Colonic mucosa (tissue), 4 donors: Measurements from ENCODE around the gene NPR3. TPM values are rescaled to one million over a fixed set of nuclear protein-coding genes. Genes with fewer than 3 reads are reported as not detected.

ENCODE experiments used
- DNase-seq: peaks from one replicate; pipeline ENCODE4 v3.0.0-alpha.2; 2020
- H3K27ac ChIP-seq: fragments of 200-600 bp; one replicate; pipeline ENCODE4 v1.8.0; 2021
- H3K27me3 ChIP-seq: fragments of 200-600 bp; one replicate; pipeline ENCODE4 v1.8.0; 2021
- H3K36me3 ChIP-seq: fragments of 200-600 bp; one replicate; pipeline ENCODE4 v1.8.0; 2021
- H3K4me1 ChIP-seq: fragments of 200-600 bp; one replicate; pipeline ENCODE4 v1.8.0; 2021; ENCODE audit warnings: mild to moderate bottlenecking
- H3K4me3 ChIP-seq: fragments of 200-600 bp; one replicate; pipeline ENCODE4 v1.8.0; 2021
- H3K9ac ChIP-seq, 2 donors: one replicate each; pipeline ENCODE4 v1.7.0; 2013; ENCODE audit warnings: control low read depth in 2 of 2, low read depth in 2 of 2, low read length in 2 of 2
- H3K9me3 ChIP-seq: fragments of 200-600 bp; one replicate; pipeline ENCODE4 v1.8.0; 2021
- intact Hi-C: fragments of 100-400 bp; cut with DNase I; formaldehyde crosslinking; loops from one replicate; pipeline ENCODE4 v1.14.1; 2022
- total RNA-seq, 2 donors: library from RNA; stranded (reverse); fragmentation: NEBNext Ultra II Directional in 1 of 2; extraction: Animal tissue kit (Norgen Biotek cat#: 25700) in 1 of 2; gene quantifications; one replicate each; pipeline ENCODE4 v1.2.1, GENCODE V29; 2021
- TF ChIP-seq, protein P1 (sequence below): fragments of 200-600 bp; IDR thresholded peaks from one replicate; pipeline ENCODE4 v1.8.0; 2022; ENCODE audit warnings: antibody characterized with exemption, mild to moderate bottlenecking
- donor health status: healthy.
- donor health status: DM: no; HTN: no; CAD: no.
- donor health status: DM: no; HTN: no; CAD: no.

Gene NPR3
- total RNA-seq, 2 donors from 2014 or later, result 0.20 to 3.0 TPM

- TF ChIP-seq, protein P1, sequence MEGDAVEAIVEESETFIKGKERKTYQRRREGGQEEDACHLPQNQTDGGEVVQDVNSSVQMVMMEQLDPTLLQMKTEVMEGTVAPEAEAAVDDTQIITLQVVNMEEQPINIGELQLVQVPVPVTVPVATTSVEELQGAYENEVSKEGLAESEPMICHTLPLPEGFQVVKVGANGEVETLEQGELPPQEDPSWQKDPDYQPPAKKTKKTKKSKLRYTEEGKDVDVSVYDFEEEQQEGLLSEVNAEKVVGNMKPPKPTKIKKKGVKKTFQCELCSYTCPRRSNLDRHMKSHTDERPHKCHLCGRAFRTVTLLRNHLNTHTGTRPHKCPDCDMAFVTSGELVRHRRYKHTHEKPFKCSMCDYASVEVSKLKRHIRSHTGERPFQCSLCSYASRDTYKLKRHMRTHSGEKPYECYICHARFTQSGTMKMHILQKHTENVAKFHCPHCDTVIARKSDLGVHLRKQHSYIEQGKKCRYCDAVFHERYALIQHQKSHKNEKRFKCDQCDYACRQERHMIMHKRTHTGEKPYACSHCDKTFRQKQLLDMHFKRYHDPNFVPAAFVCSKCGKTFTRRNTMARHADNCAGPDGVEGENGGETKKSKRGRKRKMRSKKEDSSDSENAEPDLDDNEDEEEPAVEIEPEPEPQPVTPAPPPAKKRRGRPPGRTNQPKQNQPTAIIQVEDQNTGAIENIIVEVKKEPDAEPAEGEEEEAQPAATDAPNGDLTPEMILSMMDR, result no peak
Observed at GRCh38 chr5:32834251-32834650, 123.1 kb downstream of the NPR3 start.

DNA sequence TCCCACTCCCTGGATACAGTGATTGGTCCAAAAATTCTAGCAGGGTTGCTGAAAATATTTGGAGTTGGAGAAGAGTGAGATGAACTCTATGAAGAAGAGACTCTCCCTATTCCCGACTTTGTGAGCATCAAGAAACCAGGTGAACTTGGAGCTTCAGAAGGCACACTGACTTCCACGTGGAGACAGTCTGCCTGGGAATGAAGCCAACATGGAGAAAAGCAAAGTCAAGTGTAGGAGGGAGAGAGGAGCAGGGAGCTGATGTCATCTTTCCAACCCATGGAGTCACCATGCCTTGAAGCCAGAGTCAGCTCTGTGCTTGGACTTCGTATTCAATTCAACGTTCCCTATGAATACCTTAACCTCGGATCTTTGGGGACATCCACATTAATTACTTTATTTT, 125.1 kb downstream of the NPR3 start:
- Histone ChIP-seq H3K4me3 (no peak overlapping the region), H3K27ac (no peak overlapping the region), H3K27me3 (no peaks in the 10 kb centered on the region), H3K36me3 (no peaks in the 10 kb centered on the region), H3K4me1 (no peaks in the 10 kb centered on the region), H3K9me3 (no peaks in the 10 kb centered on the region), H3K9ac (no peak overlapping the region)
- TF ChIP-seq, protein P1, result no peak
- no peak for DNase-seq
- intact Hi-C loops, result no loop called here

More at GRCh38 chr5:32834251-32834650, 123.1 kb downstream of the NPR3 start:
- H3K4me1 ChIP-seq, result no peaks in the 10 kb centered on the region
- no peaks in the 10 kb centered on the region for H3K9me3 ChIP-seq
- no peaks in the 10 kb centered on the region for H3K27me3 ChIP-seq
- H3K4me3 ChIP-seq, result no peak overlapping the region
- intact Hi-C loops, result no loop called here
- no peaks in the 10 kb centered on the region for H3K36me3 ChIP-seq
- no peak overlapping the region for H3K9ac ChIP-seq
- DNase-seq, result no peak
- no peak overlapping the region for H3K27ac ChIP-seq

DNA sequence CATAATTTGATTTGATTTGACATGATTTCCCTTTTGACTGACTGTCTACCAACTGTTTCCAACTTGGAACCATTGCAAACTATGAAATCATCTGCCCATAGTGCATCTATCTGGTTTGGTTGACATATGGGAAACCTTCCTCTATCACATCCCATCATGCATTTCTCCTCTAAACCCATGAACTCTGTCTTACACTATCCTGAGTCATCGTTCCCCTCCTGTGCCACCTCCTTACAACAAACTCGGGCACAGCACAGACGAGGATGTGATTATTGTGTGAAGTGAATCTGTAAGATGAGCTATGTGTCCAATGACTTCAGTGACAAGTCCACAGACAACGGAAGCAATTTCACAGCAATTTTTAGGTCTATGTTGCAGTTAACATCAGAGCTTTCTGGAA, 126.1 kb downstream of the NPR3 start:
- Histone ChIP-seq H3K36me3 (no peaks in the 10 kb centered on the region), H3K27me3 (no peaks in the 10 kb centered on the region), H3K9me3 (no peaks in the 10 kb centered on the region), H3K4me1 (no peaks in the 10 kb centered on the region), H3K4me3 (no peak overlapping the region), H3K27ac (no peak overlapping the region), H3K9ac (no peak overlapping the region)
- DNase-seq, result no peak
- intact Hi-C loops, result no loop called here
- TF ChIP-seq, protein P1, result no peak

GRCh38 chr5:32839106-32839505, 128.0 kb downstream of the NPR3 start:
- H3K27me3 ChIP-seq, result no peaks in the 10 kb centered on the region
- no peak overlapping the region for H3K9ac ChIP-seq
- no peaks in the 10 kb centered on the region for H3K9me3 ChIP-seq
- H3K4me3 ChIP-seq, result no peak overlapping the region
- H3K4me1 ChIP-seq, result no peaks in the 10 kb centered on the region
- intact Hi-C loops, result no loop called here
- TF ChIP-seq, protein P1, result no peak
- H3K27ac ChIP-seq, result no peak overlapping the region
- no peak for DNase-seq
- H3K36me3 ChIP-seq, result no peaks in the 10 kb centered on the region

GRCh38 chr5:32840606-32841005, 129.5 kb downstream of the NPR3 start:
- Histone ChIP-seq H3K4me3 (no peak overlapping the region), H3K4me1 (no peaks in the 10 kb centered on the region), H3K9ac (no peak overlapping the region), H3K27ac (no peak overlapping the region), H3K36me3 (no peaks in the 10 kb centered on the region), H3K27me3 (no peaks in the 10 kb centered on the region), H3K9me3 (no peaks in the 10 kb centered on the region)
- no peak for DNase-seq
- TF ChIP-seq, protein P1, result no peak
- intact Hi-C loops, result no loop called here

Other genes with a start within 250 kb of the NPR3 start
- gene SUB1, start 125.8 kb upstream of the NPR3 start, total RNA-seq, result 100 to 1,000 TPM; 193 to 227 TPM